Endothelial cell of umbilical vein (primary cell): ENCODE results near the gene CAMKK2. TPM values are rescaled to one million over a fixed set of nuclear protein-coding genes. Genes with fewer than 3 reads are reported as not detected.

Experiments
- BruUV-seq: library from RNA; stranded (reverse); fragments of 400-500 nt; replicated peaks from 2 replicates; lab custom pipeline; 2021; lab: Mats Ljungman, UMichigan
- CTCF ChIA-PET: fragments of 300-600, 350-600 bp; sonication (Branson Sonifier 250); formaldehyde crosslinking; loops from one replicate; lab custom pipeline; 2021; ENCODE audit warnings: antibody characterized with exemption, inconsistent platforms; lab: Charles Lee
- POLR2A ChIA-PET: fragments of 300-600, 350-600 bp; sonication (Branson Sonifier 250); formaldehyde crosslinking; loops from one replicate; lab custom pipeline; 2021; ENCODE audit warnings: antibody characterized with exemption, inconsistent platforms; lab: Charles Lee
- DNase-seq: peaks from one replicate; pipeline ENCODE4 v3.0.0-alpha.2; 2011; ENCODE audit warnings: low read depth, low spot score
- FAIRE-seq: peaks from 2 replicates; lab custom pipeline; 2011; peaks lifted over from hg19 to GRCh38; lab: Jason Lieb, UNC
- H2AFZ ChIP-seq: 2 replicates; pipeline ENCODE4 v1.6.0; 2012; ENCODE audit warnings: low read depth, low read length, control low read depth, inconsistent platforms
- H3K27ac ChIP-seq: 2 replicates; pipeline ENCODE4 v1.5.1; 2011; ENCODE audit warnings: low read depth, mild to moderate bottlenecking, control low read depth, low read length, moderate library complexity; ENCODE audit not compliant: insufficient read depth
- H3K27me3 ChIP-seq, 2 experiments: 2 replicates each; pipeline versions ENCODE4 v1.6.0 to v1.6.1; 2011; ENCODE audit warnings: low read length in 2 of 2, mixed read lengths in 1 of 2; ENCODE audit not compliant: control insufficient read depth in 2 of 2, insufficient read depth in 2 of 2
- H3K36me3 ChIP-seq, 2 experiments: 2 replicates in 1 of 2; 3 replicates in 1 of 2; pipeline ENCODE4 v1.5.1; 2011; ENCODE audit warnings: low read length in 2 of 2, mild to moderate bottlenecking in 1 of 2, moderate library complexity in 1 of 2; ENCODE audit not compliant: control insufficient read depth in 2 of 2, insufficient read depth in 2 of 2; ENCODE audit errors: extremely low read depth in 1 of 2
- H3K4me1 ChIP-seq: 3 replicates; pipeline ENCODE4 v1.5.1; 2011; ENCODE audit warnings: mild to moderate bottlenecking, low read length; ENCODE audit not compliant: control insufficient read depth, insufficient read depth; ENCODE audit errors: extremely low read depth
- H3K4me2 ChIP-seq: 2 replicates; pipeline ENCODE4 v1.6.1; 2011; ENCODE audit warnings: low read length, control low read depth, mixed read lengths; ENCODE audit not compliant: insufficient read depth
- H3K4me3 ChIP-seq, 3 experiments: fragments of 200-600 bp in 1 of 3; sonication (generic), shearing (Covaris generic) in 1 of 3; replicated peaks in 1 of 3; 2 replicates each; pipeline ENCODE4 v1.5.1; 2011 to 2016; ENCODE audit warnings: control low read depth in 3 of 3, low read length in 3 of 3, mild to moderate bottlenecking in 2 of 3, inconsistent platforms in 1 of 3, low read depth in 1 of 3, moderate library complexity in 1 of 3; ENCODE audit not compliant: insufficient read depth in 1 of 3
- H3K79me2 ChIP-seq: 2 replicates; pipeline ENCODE4 v1.6.0; 2012; ENCODE audit warnings: low read length, inconsistent platforms; ENCODE audit not compliant: control insufficient read depth, insufficient read depth
- H3K9ac ChIP-seq: replicated peaks from 2 replicates; pipeline ENCODE3; 2011; ENCODE audit warnings: low read length, control low read depth; ENCODE audit not compliant: insufficient read depth; ENCODE audit errors: extremely low read depth
- H3K9me1 ChIP-seq: replicated peaks from 3 replicates; pipeline ENCODE4 v1.6.0; 2011; ENCODE audit warnings: mild to moderate bottlenecking, low read length; ENCODE audit not compliant: control insufficient read depth, insufficient read depth; ENCODE audit errors: extremely low read depth
- H3K9me3 ChIP-seq: replicated peaks from 2 replicates; pipeline ENCODE4 v1.5.1; 2012; ENCODE audit warnings: low read length, inconsistent platforms; ENCODE audit not compliant: control insufficient read depth, insufficient read depth
- H4K20me1 ChIP-seq: replicated peaks from 2 replicates; pipeline ENCODE3; 2011; ENCODE audit warnings: mild to moderate bottlenecking, low read length; ENCODE audit not compliant: control insufficient read depth, insufficient read depth; ENCODE audit errors: extremely low read depth
- EZH2 ChIP-seq: IDR thresholded peaks from 2 replicates; pipeline ENCODE4 v1.6.1; 2012; ENCODE audit warnings: borderline replicate concordance, low read depth, mild to moderate bottlenecking, moderate library complexity, low read length, inconsistent platforms; ENCODE audit not compliant: severe bottlenecking
- FOS ChIP-seq: IDR thresholded peaks from 2 replicates; pipeline ENCODE4 v1.6.1; 2011; ENCODE audit warnings: mild to moderate bottlenecking, low read length, moderate library complexity, borderline replicate concordance; ENCODE audit not compliant: insufficient read depth
- GATA2 ChIP-seq: IDR thresholded peaks from 2 replicates; pipeline ENCODE4 v1.7.0; 2011; ENCODE audit warnings: low read depth, mild to moderate bottlenecking, moderate library complexity, mixed read lengths, low read length; ENCODE audit not compliant: insufficient read length, insufficient read depth
- JUN ChIP-seq: IDR thresholded peaks from 2 replicates; pipeline ENCODE4 v1.6.1; 2011; ENCODE audit warnings: borderline replicate concordance, low read depth; ENCODE audit not compliant: insufficient read length, insufficient read depth
- MYC ChIP-seq: IDR thresholded peaks from one replicate; pipeline ENCODE4 v1.6.1; 2011; ENCODE audit warnings: mild to moderate bottlenecking, low read depth, low read length
- POLR2A ChIP-seq: IDR thresholded peaks from 2 replicates; pipeline ENCODE4 v1.6.1; 2012; ENCODE audit warnings: low read depth, mild to moderate bottlenecking, control low read depth, low read length
- POLR2AphosphoS5 ChIP-seq: IDR thresholded peaks from 2 replicates; pipeline ENCODE4 v1.6.1; 2012; ENCODE audit warnings: low read depth, mild to moderate bottlenecking, control low read depth, low read length, moderate library complexity; ENCODE audit not compliant: insufficient read depth
- dilution Hi-C: fragments of 300-500 bp; cut with MboI; formaldehyde crosslinking; loops from one replicate; pipeline ENCODE4 v1.15.0; 2019; ENCODE audit warnings: low sequenced_read_pairs; ENCODE audit not compliant: extremely low pct_ligation_motif_present
- intact Hi-C: fragments of 100-400 bp; cut with micrococcal nuclease; formaldehyde crosslinking; loops from one replicate; pipeline ENCODE4 v1.10.0; 2022
- polyA plus RNA-seq, 4 experiments: library from polyadenylated mRNA; depleted of rRNA in 3 of 4; stranded (reverse) in 3 of 4; unstranded in 1 of 4; fragments of >200 nt; gene quantifications; 2 replicates each; pipeline versions ENCODE4 v1.2.1 to v1.2.3, GENCODE V29; 2011 to 2012; ENCODE audit warnings: missing spikeins in 1 of 4
- total RNA-seq: library from RNA; stranded (reverse); gene quantifications from 2 replicates; pipeline ENCODE4 v1.2.3, GENCODE V29; 2021
- TF ChIP-seq, protein P1 (sequence below), 2 donors: IDR thresholded peaks; 1 replicate in 1 of 2; 2 replicates in 1 of 2; pipeline ENCODE4 v1.5.1; 2011; ENCODE audit warnings: low read length in 2 of 2, mild to moderate bottlenecking in 2 of 2, moderate library complexity in 2 of 2, control low read depth in 1 of 2, inconsistent platforms in 1 of 2, low read depth in 1 of 2; ENCODE audit not compliant: insufficient read depth in 1 of 2; ENCODE audit errors: extremely low read depth in 1 of 2
- TF ChIP-seq, protein P2 (sequence below): IDR thresholded peaks from 2 replicates; pipeline ENCODE4 v1.6.1; 2011; ENCODE audit not compliant: insufficient read depth, insufficient read length

The CAMKK2 gene
- total and polyA plus RNA-seq, 2 donors (not counting 3 experiments of a cell fraction or from before 2014, with no cell fraction given) = 32.5 to 45.0 TPM

DNA sequence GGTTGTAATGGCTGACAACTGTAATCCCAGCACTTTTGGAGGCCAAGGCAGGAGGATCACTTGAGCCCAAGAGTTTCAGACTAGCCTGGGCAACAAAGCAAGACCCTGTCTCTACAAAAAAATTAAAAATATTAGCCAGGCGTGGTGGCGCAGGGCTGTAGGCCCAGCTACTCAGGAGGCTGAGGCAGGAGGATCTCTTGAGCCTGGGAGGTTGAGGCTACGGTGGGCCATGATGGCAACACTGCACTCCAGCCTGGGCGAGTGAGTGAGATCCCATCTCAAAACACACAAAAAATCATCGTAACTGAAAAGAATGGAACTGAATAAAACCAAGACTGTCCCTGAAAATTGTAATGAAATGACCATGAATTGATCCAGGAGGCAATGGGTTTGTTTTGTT is 6.1 kb downstream of the CAMKK2 start:
- Histone ChIP-seq H3K9ac (no peak overlapping the region), H3K27me3 (no peaks in the 10 kb centered on the region), H2AFZ (no peak overlapping the region), H3K27ac (no peak overlapping the region), H4K20me1 (no peaks in the 10 kb centered on the region), H3K4me3 (no peak overlapping the region), H3K9me1 (no peaks in the 10 kb centered on the region), H3K79me2 (peaks cover 49% of the 10 kb centered on the region), H3K36me3 (no peaks in the 10 kb centered on the region), H3K4me1 (peaks cover 5% of the 10 kb centered on the region), H3K9me3 (no peaks in the 10 kb centered on the region), H3K4me2 (no peak overlapping the region)
- TF ChIP-seq, protein P1, sequence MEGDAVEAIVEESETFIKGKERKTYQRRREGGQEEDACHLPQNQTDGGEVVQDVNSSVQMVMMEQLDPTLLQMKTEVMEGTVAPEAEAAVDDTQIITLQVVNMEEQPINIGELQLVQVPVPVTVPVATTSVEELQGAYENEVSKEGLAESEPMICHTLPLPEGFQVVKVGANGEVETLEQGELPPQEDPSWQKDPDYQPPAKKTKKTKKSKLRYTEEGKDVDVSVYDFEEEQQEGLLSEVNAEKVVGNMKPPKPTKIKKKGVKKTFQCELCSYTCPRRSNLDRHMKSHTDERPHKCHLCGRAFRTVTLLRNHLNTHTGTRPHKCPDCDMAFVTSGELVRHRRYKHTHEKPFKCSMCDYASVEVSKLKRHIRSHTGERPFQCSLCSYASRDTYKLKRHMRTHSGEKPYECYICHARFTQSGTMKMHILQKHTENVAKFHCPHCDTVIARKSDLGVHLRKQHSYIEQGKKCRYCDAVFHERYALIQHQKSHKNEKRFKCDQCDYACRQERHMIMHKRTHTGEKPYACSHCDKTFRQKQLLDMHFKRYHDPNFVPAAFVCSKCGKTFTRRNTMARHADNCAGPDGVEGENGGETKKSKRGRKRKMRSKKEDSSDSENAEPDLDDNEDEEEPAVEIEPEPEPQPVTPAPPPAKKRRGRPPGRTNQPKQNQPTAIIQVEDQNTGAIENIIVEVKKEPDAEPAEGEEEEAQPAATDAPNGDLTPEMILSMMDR (IDR thresholded peaks at IDR 0.05; ENCODE audit: extremely low read depth in 1 of 2, insufficient read depth in 1 of 2, low read depth in 1 of 2, low read length in 2 of 2) = no peak
- no peak for TF ChIP-seq POLR2A
- TF ChIP-seq GATA2 = no peak
- TF ChIP-seq MYC = no peak
- TF ChIP-seq, protein P2, sequence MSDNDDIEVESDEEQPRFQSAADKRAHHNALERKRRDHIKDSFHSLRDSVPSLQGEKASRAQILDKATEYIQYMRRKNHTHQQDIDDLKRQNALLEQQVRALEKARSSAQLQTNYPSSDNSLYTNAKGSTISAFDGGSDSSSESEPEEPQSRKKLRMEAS = no peak
- no peak for TF ChIP-seq FOS
- TF ChIP-seq JUN = no peak
- no peak for TF ChIP-seq EZH2
- no peak for TF ChIP-seq POLR2AphosphoS5
- no TSS peak for BruUV-seq
- CTCF ChIA-PET = no interaction called here
- intact Hi-C loops = no loop called here
- dilution Hi-C loops = no loop called here
- no peak for DNase-seq
- POLR2A ChIA-PET = no interaction called here
- no peak for FAIRE-seq
